HG02884 (cell line): ENCODE measurements around the gene USP28.
"Not testable (repeated sequence)": the region's sequence is repeated elsewhere in the genome, so short reads cannot be mapped to it uniquely, and the experiment has no call there.

Source experiments
- ATAC-seq: cut with Tn5 transposase; IDR thresholded peaks from one replicate; pipeline ENCODE4 v1.9.1; 2021; ENCODE audit warnings: mild to moderate bottlenecking, moderate library complexity; ENCODE audit not compliant: unreplicated experiment

Gene USP28

DNA sequence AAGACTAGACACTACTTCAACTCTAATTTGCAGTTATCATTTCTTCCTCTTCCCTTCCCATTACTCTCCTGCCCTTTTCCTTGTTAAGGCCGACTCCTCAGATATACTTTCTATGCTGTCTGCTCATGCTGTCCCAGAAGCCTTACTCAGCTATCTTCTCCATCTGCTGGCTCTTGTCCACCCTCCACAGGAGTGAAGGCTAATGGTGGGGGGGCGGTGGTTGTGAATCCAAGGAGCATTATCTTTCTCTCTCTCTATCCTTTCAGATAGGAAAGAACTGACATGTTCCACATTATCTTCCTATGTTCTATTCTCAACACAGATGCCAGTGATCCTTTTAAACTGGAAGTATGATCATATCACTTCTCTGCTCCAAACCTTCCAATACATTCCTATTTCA lies 37.4 kb downstream of the USP28 start:
- no peak for ATAC-seq

DNA sequence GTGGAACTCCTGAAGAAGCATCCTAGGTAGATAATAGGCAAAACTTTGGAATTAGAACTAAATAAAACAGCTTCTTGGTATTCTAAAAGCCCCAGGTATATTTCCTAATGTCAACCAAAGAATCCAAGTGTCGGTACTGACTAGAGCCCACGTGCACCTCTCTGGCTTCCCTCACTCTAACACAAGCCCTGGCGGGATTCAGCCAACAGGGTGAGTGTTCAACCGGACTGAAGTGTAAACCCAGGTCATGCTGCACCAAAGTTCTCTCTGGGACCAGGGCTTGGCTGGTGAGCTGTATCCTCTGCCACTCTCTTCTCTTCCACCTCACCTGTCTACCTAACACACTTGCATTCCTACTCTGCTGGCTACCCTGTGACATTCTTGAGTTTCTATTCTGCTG lies 40.1 kb downstream of the USP28 start:
- no peak for ATAC-seq

DNA sequence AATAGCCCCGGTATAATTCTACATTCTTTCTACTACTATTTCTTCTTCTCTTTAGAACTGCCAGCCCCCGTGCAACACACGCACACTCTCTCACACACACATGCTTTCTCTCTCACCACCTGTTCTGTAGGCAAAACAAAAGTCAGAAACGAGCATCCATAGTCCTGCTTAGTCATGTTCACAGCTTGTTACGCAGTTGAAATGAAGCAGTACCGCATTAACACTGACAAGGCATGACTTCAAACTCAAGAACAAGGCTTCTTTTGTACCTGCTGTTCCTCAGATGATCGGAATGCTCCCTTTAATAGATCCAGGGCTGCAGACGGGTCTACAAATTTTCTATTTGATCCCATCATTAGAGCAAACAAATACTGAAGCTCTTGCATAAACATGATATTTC lies 42.2 kb downstream of the USP28 start:
- no peak for ATAC-seq

DNA sequence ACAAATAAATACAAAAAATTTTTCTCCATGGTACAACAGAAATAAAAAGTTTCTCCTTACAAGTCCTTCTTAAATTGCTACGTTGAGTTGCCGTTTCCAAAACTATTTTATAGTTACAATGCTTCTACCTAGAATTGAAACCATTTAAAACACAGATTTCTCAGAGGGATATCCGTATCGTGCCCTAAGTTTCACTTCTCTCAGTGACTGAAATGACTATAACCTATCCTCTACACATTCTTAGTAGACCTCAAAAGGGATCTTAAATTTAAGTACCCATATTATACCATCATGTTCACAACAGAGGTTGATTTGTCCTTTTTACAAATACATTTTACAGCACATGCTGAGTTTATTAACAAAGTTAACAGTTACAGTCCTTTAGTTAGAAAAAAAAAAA lies 44.1 kb downstream of the USP28 start:
- peak; percentile 96 for ATAC-seq

DNA sequence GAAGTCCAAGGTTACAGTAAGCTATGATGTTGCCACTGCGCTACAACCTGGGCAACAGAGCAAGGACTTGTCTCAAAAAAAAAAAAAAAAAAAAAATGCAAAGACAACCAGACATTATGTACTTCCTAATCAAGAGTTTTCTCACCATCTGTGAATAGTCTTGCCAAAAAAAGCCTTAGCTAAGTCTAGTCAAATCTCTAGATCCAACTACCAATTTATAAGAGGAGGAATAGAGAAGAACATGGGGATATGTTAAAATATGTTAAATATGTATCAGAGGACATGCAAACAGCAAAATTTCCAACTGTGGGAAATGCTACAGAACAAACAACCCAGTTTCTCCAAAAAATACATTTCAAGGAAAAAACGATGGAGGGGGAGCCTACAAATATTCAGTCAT lies 45.6 kb downstream of the USP28 start:
- no peak for ATAC-seq

DNA sequence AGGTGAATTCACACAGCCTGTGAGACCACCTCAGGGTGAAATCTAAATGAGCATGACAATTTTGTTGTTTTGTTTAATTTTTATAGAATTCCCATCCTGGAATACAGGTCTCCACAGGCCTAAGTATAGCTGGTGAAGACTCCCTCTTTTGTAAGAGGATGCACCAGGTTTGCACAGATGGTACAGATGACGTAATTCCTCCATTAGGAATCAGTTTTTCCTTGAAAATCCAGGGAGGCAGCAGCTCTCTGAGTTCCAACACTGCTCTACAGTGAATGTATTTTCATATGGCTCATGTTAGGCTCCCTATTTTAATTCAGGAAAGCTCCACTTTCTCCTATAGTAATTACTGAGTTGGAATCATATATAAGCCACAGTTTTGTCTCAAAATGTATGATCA lies 47.2 kb downstream of the USP28 start:
- no peak for ATAC-seq

DNA sequence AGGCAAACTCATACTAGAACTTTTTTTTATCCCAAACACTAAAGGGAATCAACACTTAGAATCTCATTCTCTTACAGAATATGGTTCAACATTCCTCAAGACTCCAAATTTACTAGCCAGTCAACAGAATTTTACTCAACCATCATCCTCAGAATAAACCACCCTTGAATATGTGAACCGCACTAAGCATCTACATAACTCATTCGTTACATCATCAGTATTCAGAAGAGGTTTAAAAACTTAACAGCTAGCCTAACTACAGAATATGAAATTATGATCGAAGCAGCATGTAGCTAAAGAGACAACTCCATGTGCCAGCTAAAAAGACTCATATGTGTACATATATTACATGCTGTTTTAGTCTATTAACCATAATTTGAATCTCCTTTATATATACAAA lies 47.9 kb downstream of the USP28 start:
- no peak for ATAC-seq

DNA sequence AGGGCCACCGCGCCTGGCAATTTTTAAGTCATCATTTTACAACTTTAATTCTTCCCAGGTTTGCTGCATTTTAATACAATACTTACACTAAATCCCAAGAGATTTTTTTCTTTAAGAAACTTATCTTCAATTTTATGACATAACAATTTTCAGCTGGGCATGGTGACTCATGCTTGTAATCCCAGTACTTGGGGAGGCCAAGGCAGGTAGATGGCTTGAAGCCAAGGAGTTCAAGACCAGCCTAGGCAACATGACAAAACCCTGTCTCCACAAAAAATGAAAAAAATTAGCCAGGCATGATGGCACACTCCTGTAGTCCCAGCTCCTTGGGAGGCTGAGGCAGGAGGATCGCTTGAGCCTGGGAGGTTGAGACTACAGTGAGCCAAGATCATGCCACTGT lies 56.9 kb downstream of the USP28 start:
- ATAC-seq = no peak

DNA sequence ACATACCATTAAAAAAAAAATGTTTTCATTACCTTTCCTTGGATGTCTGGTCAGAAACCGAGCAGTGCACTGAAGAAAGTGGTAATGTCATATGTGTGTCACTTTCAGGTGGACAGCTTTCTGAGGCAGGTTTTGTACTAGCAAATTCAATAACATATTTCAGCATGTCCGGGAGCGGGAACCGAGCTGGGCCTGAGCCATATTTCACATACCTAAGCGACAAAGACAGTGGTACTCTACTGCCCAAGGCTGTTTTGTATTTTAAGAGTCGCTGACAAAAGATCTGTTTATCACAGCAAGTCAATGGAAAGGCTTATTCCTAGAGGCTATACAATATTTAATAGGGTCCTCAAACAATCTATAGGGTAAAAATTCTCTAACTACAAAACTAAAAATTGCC lies 57.7 kb downstream of the USP28 start:
- ATAC-seq = no peak

DNA sequence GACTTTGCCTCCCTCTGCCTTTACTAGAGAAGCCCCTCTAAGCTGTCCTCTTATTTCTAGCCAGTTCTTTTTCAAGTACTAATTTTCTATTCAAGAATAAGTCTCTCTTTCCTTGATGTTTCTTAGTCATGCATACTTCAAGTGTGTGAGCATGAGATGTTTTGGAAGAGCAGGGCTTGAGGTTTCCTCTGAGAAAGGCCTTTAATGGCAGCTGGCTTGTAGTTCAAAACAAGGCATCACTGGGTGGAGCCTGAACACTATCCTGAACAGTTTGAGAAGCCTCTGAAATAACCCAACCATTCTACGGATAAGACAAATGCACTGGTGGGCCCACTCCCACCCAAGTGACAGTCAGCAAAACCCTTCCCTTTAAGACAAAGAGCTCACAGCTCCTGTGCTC lies 58.2 kb downstream of the USP28 start:
- no peak for ATAC-seq

DNA sequence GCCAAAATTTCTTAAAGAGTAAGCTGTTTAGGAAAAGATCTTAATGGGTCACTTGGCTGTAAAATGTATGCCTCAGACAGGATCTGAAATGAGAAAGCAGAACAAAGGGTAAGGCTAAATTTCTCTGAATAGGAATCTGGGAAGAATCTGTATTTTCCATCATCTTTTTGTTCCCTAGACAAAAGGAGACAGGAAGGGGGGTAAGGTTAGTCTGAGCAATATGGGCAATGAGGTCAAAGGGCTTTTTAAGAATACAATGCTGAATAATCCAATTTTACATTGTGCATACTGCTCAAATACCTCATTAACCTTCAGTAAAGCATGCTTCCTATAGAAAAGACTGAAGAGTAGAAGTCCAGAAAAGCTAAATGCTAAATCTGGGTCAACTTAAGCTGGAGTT lies 61.2 kb downstream of the USP28 start:
- ATAC-seq = no peak

DNA sequence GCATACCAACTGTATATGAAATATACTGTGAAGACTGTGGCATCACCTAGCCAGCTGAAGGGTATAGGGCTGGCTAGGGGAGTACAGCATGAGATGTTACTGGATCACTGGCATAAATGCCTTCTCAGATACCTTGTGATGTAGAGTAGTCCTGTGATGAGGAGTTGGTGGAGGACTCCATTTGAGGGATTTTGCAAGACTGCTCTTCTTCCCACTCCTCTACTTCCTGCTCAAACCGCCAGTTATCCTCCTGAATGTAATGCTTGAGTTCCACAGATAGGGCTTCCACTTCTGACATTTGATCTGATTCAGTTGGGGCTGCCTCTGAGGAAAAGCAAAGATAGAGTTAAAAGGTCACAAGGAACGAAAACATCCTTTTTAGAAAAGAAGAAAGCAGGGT lies 66.4 kb downstream of the USP28 start:
- ATAC-seq = no peak

DNA sequence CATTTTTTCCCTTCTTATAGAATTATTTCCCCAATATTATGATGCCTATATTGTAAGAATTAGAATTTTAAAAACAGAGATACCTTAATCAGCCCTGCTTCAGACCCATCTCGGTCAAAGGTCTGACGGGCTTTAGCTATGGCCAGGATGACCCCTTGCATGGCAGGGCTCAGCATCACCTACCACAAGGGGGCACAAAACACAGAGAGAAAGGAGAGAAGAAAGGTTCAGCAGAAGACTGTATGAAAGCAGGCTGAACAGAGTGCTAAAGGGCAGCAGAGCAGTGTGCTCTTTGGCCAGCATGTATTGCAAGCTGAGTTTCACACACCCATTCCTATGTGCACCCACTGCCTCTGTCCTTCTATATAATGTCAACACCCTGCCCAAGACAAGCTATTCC lies 69.0 kb downstream of the USP28 start:
- ATAC-seq = no peak

DNA sequence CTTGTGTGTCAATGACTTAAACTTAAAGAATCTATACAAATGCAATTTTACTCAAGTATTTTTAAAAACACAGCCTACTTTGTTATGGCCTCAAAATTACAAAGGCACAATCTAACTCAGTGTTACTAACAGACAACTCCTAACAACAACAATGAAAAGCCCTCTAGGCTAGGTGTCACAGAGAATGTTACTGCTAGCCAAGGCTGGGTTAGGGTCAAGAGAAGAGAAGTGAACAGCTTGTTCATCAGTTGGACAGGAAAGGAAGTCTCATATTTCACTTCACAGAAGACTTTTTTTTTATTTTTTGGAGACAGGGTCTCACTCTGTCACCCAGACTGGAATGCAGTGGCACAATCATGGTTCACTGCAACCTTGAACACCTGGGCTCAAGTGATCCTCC lies 69.7 kb downstream of the USP28 start:
- no peak for ATAC-seq

DNA sequence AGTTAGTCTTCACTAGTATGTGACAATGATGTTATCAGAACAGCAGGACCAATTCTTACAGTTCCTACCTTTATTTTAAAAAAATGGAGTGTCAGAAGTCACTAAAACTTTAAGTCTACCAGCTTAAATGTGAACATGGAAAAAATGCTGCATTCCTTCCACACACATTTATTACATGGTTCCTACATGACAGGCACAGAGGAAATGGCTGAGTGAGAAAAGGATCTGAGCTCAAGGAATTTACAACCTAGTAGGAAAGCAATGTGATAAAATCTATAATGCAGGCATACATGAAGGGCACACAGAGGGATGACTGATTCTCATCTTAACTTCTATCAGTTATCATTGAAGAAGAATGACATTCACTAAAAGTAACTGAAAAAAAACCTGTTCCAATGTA lies 72.8 kb downstream of the USP28 start:
- no peak for ATAC-seq

DNA sequence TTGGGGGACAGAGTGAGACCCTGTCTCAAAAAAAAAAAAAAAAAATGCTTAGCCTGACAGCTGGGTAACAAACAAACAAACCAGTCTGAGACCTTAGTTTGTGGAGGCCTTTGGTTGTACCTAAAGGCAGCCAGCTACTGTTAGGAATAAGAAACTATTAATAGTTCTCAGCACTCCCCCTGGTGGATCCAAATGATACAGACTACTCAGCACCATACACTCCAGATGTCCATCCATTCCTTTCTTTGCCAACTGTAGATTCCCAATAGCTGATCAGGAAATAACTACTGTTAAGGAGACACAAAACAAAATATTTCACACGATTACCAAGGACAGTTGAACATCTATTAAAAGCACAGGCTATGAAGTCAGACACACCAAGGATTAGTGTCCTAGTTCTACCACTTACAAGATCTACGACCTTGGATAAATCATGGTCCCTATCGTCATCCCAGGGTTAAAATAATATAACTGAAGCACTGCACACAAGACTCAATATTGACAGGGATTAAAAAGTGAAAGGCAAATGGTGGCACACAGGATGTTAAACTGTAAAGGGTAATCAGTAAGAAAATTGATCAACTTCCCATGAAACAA lies 78.6 kb downstream of the USP28 start:
- peak; percentile 68 for ATAC-seq

DNA sequence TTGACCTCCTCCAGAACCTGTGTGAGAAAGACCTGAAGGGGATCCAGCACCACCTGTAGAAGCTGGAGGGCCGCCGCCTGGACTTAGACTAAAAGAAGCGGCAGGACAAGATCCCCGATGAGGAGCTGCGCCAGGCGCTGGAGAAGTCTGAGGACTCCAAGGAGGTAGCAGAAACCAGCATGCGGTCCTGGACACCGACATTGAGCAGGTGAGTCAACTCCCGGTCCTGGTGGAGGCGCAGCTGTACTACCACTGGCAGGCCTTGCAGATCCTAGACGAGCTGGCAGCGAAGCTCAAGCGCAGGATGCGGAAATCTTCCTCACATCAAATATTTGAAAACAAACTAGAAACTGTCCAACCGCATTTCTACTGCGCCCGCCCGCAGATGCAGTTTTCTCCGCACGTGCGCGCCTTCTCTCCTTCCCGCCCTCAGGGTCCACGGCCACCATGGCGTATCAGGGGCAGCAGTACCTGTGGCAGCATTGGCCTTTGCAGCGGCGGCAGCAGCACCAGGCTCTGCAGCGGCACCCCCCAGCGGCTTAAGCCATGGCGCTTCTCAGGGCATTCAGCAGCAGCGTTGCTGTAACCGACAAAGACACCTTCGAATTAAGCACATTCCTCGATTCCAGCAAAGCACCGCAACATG lies 85.6 kb downstream of the USP28 start:
- ATAC-seq = no peak

DNA sequence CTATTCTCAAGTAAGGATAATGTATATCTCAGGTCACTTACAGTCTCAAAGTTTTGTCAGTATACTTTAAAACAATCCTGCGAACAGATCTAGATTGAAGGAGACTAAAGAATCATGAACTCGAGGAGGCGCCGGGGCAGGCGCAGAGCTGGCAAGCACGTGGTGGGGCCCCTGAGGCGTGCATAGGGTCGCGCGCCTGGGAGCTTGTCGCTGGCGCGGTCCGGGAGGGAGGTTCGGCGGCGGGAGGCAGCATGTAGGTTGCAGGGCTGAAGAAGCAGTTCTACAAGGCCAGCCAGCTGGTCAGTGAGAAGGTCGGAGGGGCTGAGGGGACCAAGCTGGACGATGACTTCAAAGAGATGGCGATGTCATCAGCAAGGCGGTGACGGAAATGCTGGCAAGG lies 86.4 kb downstream of the USP28 start:
- ATAC-seq = not testable (repeated sequence)

DNA sequence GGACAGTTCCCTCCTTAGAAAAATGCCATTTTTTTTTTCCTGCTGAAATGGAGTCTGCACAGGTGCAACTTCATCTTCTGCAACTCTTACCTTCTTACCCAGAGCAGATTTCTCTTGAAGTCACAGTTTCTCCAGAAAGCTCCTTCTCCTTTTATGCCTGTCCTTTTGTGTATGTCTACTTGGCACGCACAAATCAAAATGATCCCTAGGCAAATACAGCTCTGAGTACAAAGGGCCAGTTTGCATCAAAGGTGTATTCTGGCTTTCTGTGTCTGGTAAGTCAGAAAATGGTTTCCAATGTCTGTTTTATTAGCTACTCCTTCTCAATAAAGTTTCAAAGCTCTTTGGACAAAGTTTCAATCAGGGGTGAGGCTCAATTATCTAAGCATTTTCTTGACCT lies 93.2 kb downstream of the USP28 start:
- no peak for ATAC-seq

DNA sequence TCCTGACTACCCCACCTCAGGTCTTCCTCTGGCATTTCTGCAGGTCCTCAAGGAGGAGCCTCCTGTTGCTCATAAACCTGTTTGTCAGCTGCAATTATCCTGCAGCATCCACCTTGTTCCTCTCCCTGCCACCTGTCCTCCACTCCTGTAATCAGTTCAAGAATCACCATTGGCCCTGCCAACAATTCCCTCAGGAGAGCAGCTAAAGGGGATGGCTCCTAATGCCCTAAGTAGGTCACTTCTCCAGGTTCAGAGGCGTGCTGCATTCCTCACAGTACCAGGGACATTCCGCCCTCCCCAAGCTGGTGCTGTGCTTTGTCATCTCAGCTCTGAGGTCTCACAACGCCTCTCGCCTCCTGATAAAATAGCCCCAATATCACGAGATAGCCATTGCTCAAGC lies 93.7 kb downstream of the USP28 start:
- no peak for ATAC-seq

DNA sequence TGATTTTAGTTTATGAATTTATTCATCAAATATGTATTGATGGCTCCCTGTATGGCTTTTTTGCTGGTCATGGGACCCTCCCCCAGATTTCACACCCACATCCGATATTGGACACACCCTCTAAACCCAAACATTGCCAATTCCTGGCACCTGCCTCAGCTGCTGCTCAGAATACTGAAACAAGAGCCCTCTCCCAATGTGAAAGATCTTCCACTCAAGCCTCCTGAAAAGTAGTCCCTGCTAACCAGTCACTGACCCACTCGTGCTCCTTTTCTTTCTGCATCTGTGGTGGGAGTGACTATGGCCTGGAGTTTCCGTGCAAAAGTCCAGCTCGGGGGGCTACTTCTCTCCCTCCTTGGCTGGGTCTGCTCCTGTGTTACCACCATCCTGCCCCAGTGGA lies 95.9 kb downstream of the USP28 start, which contains the start of gene CLDN25:
TSS of gene CLDN25 (plus strand) at position 301 of the 400 bp plus-strand sequence. CDS start at position 301, 0 bp downstream.
- no peak for ATAC-seq

DNA sequence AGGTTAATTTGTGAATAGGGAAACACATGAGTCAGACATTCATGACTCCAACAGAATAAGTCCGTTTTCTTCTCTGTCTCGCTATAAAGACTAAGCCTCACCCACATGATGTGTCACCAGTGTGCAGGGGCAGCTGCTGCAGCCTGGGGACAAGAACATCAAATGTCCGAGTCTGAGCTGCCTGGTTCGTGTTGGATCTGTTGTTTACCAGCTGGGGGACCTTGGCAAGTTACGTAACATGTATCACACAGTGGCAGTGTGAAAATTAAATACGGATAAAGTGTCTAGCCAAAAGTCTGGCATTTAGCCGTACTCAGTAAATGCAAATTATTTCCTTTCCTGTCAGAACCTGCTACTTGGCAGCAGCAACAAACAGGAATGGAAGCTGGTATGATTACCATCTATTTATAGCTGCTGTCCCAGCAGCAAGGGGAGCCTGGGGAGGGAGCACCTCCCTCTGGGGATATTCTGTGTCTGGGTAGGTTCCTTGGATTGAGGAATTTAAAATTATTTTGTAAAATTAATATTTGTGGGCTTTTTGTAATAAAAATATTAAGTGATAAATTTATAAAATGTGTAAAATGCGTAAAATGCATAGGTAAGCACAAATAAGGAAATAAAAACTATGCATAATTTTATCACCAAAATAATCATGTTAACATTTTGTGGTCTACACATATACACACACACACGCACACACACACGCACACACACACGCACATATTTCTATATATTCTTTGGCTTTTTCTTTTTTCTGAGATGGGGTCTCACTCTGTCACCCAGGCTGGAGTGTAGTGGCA lies 97.1 kb downstream of the USP28 start:
- no peak for ATAC-seq
